ENCODE results near the gene NIN.

NIN gene

GRCh38 chr14:50762001-50762930, 68.7 kb downstream of the NIN start:
- H3K36me3 ChIP-seq: peaks cover 0 to 32% (median 8%) of the 10 kb centered on the region in 3 donors
- no peak for DNase-seq
- peaks cover 0 to 65% (median 30%) of the 10 kb centered on the region in 4 donors for H3K4me1 ChIP-seq
- H3K27me3 ChIP-seq: no peaks in the 10 kb centered on the region
- no peak overlapping the region for H3K4me3 ChIP-seq
- TF ChIP-seq CTCF (IDR thresholded peaks at IDR 0.05): no peak
- H3K9me3 ChIP-seq: no peaks in the 10 kb centered on the region
- intact Hi-C loops (cut with DNase I; ENCODE audit: low total_unique reads): no loop called here
- H3K27ac ChIP-seq: peak overlapping the region; percentile 41 to 54

GRCh38 chr14:50759800-50760543, 71.0 kb downstream of the NIN start:
- TF ChIP-seq CTCF (IDR thresholded peaks at IDR 0.05): no peak
- H3K4me3 ChIP-seq: no peak overlapping the region
- H3K27me3 ChIP-seq: no peaks in the 10 kb centered on the region
- H3K9me3 ChIP-seq: no peaks in the 10 kb centered on the region
- no peak for DNase-seq
- H3K36me3 ChIP-seq: peaks cover 0 to 32% (median 8%) of the 10 kb centered on the region in 3 donors
- H3K27ac ChIP-seq: peak overlapping the region; percentile 63 to 78
- H3K4me1 ChIP-seq: peaks cover 0 to 68% (median 15%) of the 10 kb centered on the region in 4 donors
- intact Hi-C loops (cut with DNase I; ENCODE audit: low total_unique reads): loop anchor here (5.0 kb wide), 1 partner anchor 93 kb away; the partner anchor contains the start of gene SAV1

GRCh38 chr14:50758945-50759344, 72.0 kb downstream of the NIN start:
- H3K27ac ChIP-seq: peak overlapping the region; percentile 63 to 78
- peaks cover 5 to 38% (median 8%) of the 10 kb centered on the region in 3 donors for H3K36me3 ChIP-seq
- no peaks in the 10 kb centered on the region for H3K27me3 ChIP-seq
- intact Hi-C loops (cut with DNase I; ENCODE audit: low total_unique reads): loop anchor here (5.0 kb wide), 1 partner anchor 92 kb away; the partner anchor contains the start of gene SAV1
- DNase-seq: no peak
- peaks cover 0 to 78% (median 15%) of the 10 kb centered on the region in 4 donors for H3K4me1 ChIP-seq
- peak overlapping the region; percentile 23 to 38 for H3K4me3 ChIP-seq
- peak in 1 of 2 experiments; percentile 14 for TF ChIP-seq CTCF (IDR thresholded peaks at IDR 0.05)
- H3K9me3 ChIP-seq: no peaks in the 10 kb centered on the region

GRCh38 chr14:50758305-50758704, 72.7 kb downstream of the NIN start:
- H3K27ac ChIP-seq: peak overlapping the region; percentile 63 to 78
- H3K27me3 ChIP-seq: no peaks in the 10 kb centered on the region
- peaks cover 8 to 40% (median 12%) of the 10 kb centered on the region in 3 donors for H3K36me3 ChIP-seq
- peaks cover 0 to 73% (median 15%) of the 10 kb centered on the region in 4 donors for H3K4me1 ChIP-seq
- H3K9me3 ChIP-seq: no peaks in the 10 kb centered on the region
- intact Hi-C loops (cut with DNase I; ENCODE audit: low total_unique reads): loop anchor here (5.0 kb wide), 1 partner anchor 91 kb away; the partner anchor contains the start of gene SAV1
- peak overlapping the region; percentile 23 to 38 for H3K4me3 ChIP-seq
- no peak for TF ChIP-seq CTCF (IDR thresholded peaks at IDR 0.05)
- no peak for DNase-seq

- Histone ChIP-seq H3K4me1 (peaks cover 0 to 67% (median 12%) of the 10 kb centered on the region in 4 donors), H3K36me3 (peaks cover 14 to 44% (median 18%) of the 10 kb centered on the region in 3 donors), H3K27ac (peak overlapping the region; percentile 63 to 78), H3K4me3 (peak overlapping the region; percentile 23 to 38), H3K27me3 (no peaks in the 10 kb centered on the region), H3K9me3 (no peaks in the 10 kb centered on the region)
- intact Hi-C loops (cut with DNase I; ENCODE audit: low total_unique reads): loop anchor here (5.0 kb wide), 1 partner anchor 90 kb away; the partner anchor contains the start of gene SAV1
- no peak for TF ChIP-seq CTCF (IDR thresholded peaks at IDR 0.05)
- DNase-seq: no peak
These were observed 73.3 kb downstream of the NIN start for GRCh38 chr14:50757702-50758101.

All from tibial artery (tissue), 4 donors.